ENCODE results near the gene ZBTB11. TPM values are rescaled to one million over a fixed set of nuclear protein-coding genes. Genes with fewer than 3 reads are reported as not detected.

ZBTB11 gene
- total and polyA plus RNA-seq, 9 of the 15 experiments (the other 6 are each of a cell fraction or from before 2014, with no cell fraction given): 6.2 to 31.9 (median 21.4) TPM

DNA sequence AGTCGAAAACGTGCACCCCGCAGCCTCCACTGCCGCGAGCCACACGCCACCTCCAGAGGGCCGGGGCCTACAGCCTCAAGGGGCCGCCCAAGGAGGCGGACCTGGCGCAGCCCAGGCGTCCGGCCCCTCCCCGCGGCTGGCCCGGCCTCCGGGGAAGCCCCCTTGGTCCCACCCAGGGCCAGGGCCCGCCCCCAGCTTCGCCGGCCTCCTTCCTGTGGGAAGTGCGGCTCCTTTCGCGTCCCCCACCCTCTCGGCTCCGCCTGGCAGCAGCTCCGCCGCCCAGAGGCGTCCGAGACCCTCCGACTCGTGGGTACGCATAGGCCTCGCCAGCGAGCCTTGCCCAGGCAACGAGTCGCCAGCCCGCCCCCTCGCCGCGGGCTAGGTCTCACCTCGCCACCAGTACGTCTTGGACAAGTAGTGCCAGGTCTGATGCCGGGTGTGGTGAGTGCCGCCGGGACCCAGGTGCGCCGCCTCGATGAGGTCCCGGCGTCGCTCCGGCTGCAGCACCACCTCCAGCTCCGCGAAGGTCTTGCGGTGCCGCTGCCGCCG is 642 bp downstream of the ZBTB11 start (continued):
- TF ChIP-seq, protein P1, sequence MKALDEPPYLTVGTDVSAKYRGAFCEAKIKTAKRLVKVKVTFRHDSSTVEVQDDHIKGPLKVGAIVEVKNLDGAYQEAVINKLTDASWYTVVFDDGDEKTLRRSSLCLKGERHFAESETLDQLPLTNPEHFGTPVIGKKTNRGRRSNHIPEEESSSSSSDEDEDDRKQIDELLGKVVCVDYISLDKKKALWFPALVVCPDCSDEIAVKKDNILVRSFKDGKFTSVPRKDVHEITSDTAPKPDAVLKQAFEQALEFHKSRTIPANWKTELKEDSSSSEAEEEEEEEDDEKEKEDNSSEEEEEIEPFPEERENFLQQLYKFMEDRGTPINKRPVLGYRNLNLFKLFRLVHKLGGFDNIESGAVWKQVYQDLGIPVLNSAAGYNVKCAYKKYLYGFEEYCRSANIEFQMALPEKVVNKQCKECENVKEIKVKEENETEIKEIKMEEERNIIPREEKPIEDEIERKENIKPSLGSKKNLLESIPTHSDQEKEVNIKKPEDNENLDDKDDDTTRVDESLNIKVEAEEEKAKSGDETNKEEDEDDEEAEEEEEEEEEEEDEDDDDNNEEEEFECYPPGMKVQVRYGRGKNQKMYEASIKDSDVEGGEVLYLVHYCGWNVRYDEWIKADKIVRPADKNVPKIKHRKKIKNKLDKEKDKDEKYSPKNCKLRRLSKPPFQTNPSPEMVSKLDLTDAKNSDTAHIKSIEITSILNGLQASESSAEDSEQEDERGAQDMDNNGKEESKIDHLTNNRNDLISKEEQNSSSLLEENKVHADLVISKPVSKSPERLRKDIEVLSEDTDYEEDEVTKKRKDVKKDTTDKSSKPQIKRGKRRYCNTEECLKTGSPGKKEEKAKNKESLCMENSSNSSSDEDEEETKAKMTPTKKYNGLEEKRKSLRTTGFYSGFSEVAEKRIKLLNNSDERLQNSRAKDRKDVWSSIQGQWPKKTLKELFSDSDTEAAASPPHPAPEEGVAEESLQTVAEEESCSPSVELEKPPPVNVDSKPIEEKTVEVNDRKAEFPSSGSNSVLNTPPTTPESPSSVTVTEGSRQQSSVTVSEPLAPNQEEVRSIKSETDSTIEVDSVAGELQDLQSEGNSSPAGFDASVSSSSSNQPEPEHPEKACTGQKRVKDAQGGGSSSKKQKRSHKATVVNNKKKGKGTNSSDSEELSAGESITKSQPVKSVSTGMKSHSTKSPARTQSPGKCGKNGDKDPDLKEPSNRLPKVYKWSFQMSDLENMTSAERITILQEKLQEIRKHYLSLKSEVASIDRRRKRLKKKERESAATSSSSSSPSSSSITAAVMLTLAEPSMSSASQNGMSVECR (CRISPR knock-in tag; IDR thresholded peaks at IDR 0.05): peak; percentile 34; the same call in 1 of the 2 replicates
- TF ChIP-seq SLC30A9 (CRISPR knock-in tag; IDR thresholded peaks at IDR 0.05): no peak
- no peak for TF ChIP-seq SMAD2 (IDR thresholded peaks at IDR 0.05; ENCODE audit: low read depth, low read length)
- TF ChIP-seq YY1 (IDR thresholded peaks at IDR 0.05; ENCODE audit: borderline replicate concordance in 1 of 3, control insufficient read depth in 1 of 3, extremely low read depth in 1 of 3, insufficient read depth in 3 of 3, insufficient read length in 1 of 3, insufficient replicate concordance in 2 of 3, low read depth in 1 of 3, low read length in 2 of 3): peak in 2 of 3 experiments; percentile 19 to 47
- no peak for TF ChIP-seq ZNF707 (CRISPR knock-in tag; conservative IDR thresholded peaks at IDR 0.05)
- no peak for TF ChIP-seq ZNF431 (CRISPR knock-in tag; IDR thresholded peaks at IDR 0.05)
- no peak for TF ChIP-seq STAG1 (CRISPR knock-in tag; IDR thresholded peaks at IDR 0.05; ENCODE audit: borderline replicate concordance)
- TF ChIP-seq, protein P2, sequence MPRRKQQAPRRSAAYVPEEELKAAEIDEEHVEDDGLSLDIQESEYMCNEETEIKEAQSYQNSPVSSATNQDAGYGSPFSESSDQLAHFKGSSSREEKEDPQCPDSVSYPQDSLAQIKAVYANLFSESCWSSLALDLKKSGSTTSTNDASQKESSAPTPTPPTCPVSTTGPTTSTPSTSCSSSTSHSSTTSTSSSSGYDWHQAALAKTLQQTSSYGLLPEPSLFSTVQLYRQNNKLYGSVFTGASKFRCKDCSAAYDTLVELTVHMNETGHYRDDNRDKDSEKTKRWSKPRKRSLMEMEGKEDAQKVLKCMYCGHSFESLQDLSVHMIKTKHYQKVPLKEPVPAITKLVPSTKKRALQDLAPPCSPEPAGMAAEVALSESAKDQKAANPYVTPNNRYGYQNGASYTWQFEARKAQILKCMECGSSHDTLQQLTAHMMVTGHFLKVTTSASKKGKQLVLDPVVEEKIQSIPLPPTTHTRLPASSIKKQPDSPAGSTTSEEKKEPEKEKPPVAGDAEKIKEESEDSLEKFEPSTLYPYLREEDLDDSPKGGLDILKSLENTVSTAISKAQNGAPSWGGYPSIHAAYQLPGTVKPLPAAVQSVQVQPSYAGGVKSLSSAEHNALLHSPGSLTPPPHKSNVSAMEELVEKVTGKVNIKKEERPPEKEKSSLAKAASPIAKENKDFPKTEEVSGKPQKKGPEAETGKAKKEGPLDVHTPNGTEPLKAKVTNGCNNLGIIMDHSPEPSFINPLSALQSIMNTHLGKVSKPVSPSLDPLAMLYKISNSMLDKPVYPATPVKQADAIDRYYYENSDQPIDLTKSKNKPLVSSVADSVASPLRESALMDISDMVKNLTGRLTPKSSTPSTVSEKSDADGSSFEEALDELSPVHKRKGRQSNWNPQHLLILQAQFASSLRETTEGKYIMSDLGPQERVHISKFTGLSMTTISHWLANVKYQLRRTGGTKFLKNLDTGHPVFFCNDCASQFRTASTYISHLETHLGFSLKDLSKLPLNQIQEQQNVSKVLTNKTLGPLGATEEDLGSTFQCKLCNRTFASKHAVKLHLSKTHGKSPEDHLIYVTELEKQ (CRISPR knock-in tag; IDR thresholded peaks at IDR 0.05): no peak
- TF ChIP-seq, protein P3, sequence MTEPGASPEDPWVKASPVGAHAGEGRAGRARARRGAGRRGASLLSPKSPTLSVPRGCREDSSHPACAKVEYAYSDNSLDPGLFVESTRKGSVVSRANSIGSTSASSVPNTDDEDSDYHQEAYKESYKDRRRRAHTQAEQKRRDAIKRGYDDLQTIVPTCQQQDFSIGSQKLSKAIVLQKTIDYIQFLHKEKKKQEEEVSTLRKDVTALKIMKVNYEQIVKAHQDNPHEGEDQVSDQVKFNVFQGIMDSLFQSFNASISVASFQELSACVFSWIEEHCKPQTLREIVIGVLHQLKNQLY (CRISPR knock-in tag; conservative IDR thresholded peaks at IDR 0.05): 0 out of 4 replicates have a peak, but pooled peaks of 1 of the 2 experiments have one; percentile 66
- no peak for TF ChIP-seq ZNF316 (IDR thresholded peaks at IDR 0.05)
- peak; percentile 40; the same call in 1 of the 2 replicates for TF ChIP-seq PML (IDR thresholded peaks at IDR 0.05; ENCODE audit: low read length)
- no peak for TF ChIP-seq ZFP1 (CRISPR knock-in tag; IDR thresholded peaks at IDR 0.05)
- TF ChIP-seq, protein P4, sequence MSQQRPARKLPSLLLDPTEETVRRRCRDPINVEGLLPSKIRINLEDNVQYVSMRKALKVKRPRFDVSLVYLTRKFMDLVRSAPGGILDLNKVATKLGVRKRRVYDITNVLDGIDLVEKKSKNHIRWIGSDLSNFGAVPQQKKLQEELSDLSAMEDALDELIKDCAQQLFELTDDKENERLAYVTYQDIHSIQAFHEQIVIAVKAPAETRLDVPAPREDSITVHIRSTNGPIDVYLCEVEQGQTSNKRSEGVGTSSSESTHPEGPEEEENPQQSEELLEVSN (IDR thresholded peaks at IDR 0.05; ENCODE audit: borderline replicate concordance in 1 of 2, extremely low read depth in 1 of 2, insufficient read depth in 1 of 2, insufficient read length in 1 of 2, low read depth in 1 of 2, low read length in 1 of 2, poor library complexity in 1 of 2, severe bottlenecking in 1 of 2): peak in 1 of 2 experiments; percentile 53
- no peak for TF ChIP-seq ARID2 (IDR thresholded peaks at IDR 0.05)
- TF ChIP-seq, protein P5, sequence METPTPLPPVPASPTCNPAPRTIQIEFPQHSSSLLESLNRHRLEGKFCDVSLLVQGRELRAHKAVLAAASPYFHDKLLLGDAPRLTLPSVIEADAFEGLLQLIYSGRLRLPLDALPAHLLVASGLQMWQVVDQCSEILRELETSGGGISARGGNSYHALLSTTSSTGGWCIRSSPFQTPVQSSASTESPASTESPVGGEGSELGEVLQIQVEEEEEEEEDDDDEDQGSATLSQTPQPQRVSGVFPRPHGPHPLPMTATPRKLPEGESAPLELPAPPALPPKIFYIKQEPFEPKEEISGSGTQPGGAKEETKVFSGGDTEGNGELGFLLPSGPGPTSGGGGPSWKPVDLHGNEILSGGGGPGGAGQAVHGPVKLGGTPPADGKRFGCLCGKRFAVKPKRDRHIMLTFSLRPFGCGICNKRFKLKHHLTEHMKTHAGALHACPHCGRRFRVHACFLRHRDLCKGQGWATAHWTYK (CRISPR knock-in tag; IDR thresholded peaks at IDR 0.05): 0 out of 2 replicates have a peak, but pooled peaks have one; percentile 19

All from K562 (cell line).